PFSK-1 (cell line): ENCODE results near the gene DPPA2.

Source experiments
- FOXP2 ChIP-seq: optimal IDR thresholded peaks from 2 replicates; pipeline ENCODE3; 2011; ENCODE audit warnings: borderline replicate concordance, control low read depth, inconsistent platforms; ENCODE audit not compliant: insufficient read depth; ENCODE audit errors: extremely low read length, extremely low read depth
- POLR2AphosphoS5 ChIP-seq: IDR thresholded peaks from 2 replicates; pipeline ENCODE4 v1.6.1; 2012; ENCODE audit warnings: low read depth, mild to moderate bottlenecking, control low read depth, low read length, moderate library complexity
- SIN3A ChIP-seq: IDR thresholded peaks from 2 replicates; pipeline ENCODE4 v1.6.1; 2012; ENCODE audit warnings: mild to moderate bottlenecking, low read length, moderate library complexity, borderline replicate concordance; ENCODE audit not compliant: insufficient read depth
- TAF1 ChIP-seq: IDR thresholded peaks from 2 replicates; pipeline ENCODE4 v1.6.1; 2012; ENCODE audit warnings: low read length, control low read depth, borderline replicate concordance; ENCODE audit not compliant: insufficient read depth
- TF ChIP-seq, protein P1 (sequence below), 2 experiments: IDR thresholded peaks; 2 replicates each; pipeline versions ENCODE4 v1.6.1 to v1.8.0; 2011 to 2012; ENCODE audit warnings: low read depth in 2 of 2, low read length in 2 of 2, control low read depth in 1 of 2, inconsistent platforms in 1 of 2, mild to moderate bottlenecking in 1 of 2, moderate library complexity in 1 of 2; ENCODE audit not compliant: insufficient read depth in 1 of 2

Gene DPPA2

DNA sequence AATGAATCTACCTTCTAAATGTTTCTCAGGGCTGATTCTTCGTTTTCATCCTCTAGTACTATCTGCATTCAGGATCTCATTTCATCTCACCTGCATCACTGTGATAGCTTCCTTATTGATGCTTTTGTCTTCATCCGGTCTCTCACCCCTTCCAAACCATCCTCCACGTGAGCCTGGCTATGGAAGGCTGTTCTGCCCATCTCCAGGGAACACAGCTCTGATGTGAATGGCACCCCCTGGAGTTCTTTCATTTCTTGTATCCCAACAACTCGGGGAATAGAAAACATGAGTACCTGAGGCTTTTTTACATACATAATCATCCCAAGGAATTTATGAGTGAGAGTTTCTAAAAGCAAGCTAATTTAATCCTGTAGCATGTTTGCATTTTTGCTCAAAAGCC lies 29.8 kb upstream of the DPPA2 start:
- TF ChIP-seq, protein P1, sequence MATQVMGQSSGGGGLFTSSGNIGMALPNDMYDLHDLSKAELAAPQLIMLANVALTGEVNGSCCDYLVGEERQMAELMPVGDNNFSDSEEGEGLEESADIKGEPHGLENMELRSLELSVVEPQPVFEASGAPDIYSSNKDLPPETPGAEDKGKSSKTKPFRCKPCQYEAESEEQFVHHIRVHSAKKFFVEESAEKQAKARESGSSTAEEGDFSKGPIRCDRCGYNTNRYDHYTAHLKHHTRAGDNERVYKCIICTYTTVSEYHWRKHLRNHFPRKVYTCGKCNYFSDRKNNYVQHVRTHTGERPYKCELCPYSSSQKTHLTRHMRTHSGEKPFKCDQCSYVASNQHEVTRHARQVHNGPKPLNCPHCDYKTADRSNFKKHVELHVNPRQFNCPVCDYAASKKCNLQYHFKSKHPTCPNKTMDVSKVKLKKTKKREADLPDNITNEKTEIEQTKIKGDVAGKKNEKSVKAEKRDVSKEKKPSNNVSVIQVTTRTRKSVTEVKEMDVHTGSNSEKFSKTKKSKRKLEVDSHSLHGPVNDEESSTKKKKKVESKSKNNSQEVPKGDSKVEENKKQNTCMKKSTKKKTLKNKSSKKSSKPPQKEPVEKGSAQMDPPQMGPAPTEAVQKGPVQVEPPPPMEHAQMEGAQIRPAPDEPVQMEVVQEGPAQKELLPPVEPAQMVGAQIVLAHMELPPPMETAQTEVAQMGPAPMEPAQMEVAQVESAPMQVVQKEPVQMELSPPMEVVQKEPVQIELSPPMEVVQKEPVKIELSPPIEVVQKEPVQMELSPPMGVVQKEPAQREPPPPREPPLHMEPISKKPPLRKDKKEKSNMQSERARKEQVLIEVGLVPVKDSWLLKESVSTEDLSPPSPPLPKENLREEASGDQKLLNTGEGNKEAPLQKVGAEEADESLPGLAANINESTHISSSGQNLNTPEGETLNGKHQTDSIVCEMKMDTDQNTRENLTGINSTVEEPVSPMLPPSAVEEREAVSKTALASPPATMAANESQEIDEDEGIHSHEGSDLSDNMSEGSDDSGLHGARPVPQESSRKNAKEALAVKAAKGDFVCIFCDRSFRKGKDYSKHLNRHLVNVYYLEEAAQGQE (IDR thresholded peaks at IDR 0.05; ENCODE audit: insufficient read depth in 1 of 2, low read depth in 2 of 2, low read length in 2 of 2), result no peak
- TF ChIP-seq SIN3A (no peak), FOXP2 (no peak), TAF1 (no peak), POLR2AphosphoS5 (no peak)

DNA sequence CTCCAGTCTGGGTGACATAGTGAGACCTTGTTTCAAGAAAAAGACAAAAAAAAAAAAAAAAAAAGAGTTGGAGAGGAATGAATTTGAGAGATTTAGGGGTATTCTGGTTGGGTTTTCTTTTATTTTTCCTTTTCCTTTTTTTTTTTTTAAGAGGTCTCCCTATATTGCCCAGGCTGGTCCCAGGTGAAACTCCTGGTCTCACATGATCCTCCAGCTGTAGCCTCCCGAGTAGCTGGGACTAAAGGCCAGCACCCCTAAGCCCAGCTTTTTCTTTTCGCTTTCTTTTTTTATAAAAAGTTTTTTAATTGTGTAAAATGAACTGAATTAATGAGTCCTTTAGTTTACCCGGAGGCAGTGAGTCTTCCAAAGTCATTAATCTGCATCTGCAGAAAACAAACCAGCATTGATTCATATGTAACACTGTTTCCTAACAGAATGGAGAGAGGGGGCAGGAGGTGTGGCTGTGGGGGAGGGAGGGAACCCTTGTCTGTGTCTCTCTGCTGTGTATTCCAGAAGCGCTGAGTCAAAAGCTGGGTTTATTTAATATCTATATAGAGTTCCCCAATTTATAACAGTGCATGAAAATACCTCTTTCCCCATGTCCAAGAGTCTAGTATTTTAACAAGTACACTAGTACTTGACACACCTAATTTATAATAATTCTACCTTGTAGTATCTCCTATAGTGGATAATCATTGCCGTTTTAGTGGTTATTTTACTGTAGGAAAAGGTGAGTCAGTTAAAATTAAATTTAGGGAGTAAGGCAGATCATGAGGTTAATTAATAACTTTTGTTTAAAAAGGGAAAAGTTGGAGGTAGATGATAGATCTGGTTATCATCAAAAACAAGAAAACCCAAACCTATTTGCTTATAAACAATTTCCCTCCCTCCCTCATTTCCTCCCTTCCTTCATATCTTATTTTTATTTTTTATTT lies 23.7 kb upstream of the DPPA2 start:
- TF ChIP-seq FOXP2, result no peak
- TF ChIP-seq POLR2AphosphoS5, result no peak
- no peak for TF ChIP-seq TAF1
- TF ChIP-seq, protein P1 (IDR thresholded peaks at IDR 0.05; ENCODE audit: insufficient read depth in 1 of 2, low read depth in 2 of 2, low read length in 2 of 2), result no peak
- TF ChIP-seq SIN3A, result no peak

DNA sequence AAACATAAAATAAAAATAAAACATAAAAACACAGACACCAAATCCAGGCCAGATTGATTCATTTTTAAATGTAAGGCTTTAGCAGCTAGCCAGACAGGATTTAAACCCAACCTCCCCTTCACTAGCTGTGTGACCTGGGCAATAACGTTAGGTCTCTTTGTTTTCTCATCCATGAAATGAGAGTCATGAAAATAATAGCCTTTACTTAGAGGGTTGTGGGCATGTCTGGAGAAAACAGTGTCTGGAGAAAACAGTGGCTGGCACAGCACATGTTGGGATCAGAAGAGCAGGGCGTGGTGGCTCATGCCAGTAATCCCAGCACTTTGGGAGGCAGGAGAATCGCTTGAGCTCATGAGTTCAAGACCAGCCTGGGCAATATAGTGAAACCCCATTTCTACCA lies 22.9 kb upstream of the DPPA2 start:
- no peak for TF ChIP-seq SIN3A
- no peak for TF ChIP-seq TAF1
- TF ChIP-seq, protein P1 (IDR thresholded peaks at IDR 0.05; ENCODE audit: insufficient read depth in 1 of 2, low read depth in 2 of 2, low read length in 2 of 2), result no peak
- TF ChIP-seq FOXP2, result no peak
- no peak for TF ChIP-seq POLR2AphosphoS5

DNA sequence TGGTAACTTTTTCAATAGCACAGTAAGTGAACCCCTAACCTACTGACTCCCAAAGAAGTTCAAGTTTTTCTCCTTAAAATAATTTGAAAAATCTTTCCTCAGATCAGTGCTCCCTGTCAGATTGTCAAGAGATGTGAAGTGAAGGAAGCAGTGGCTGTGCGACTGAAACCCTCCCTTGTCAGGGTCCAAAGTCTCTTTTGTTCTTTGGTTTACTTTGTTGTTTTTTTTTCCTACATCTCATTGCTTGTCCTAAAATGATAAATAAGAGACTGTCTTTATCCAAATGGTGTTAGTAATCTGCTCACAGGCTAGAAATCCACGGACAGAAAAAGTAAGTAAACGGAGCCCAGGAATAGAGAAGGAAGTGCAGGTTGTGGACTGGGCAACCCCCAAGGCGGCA lies 22.0 kb upstream of the DPPA2 start:
- TF ChIP-seq FOXP2, result no peak
- TF ChIP-seq TAF1, result no peak

DNA sequence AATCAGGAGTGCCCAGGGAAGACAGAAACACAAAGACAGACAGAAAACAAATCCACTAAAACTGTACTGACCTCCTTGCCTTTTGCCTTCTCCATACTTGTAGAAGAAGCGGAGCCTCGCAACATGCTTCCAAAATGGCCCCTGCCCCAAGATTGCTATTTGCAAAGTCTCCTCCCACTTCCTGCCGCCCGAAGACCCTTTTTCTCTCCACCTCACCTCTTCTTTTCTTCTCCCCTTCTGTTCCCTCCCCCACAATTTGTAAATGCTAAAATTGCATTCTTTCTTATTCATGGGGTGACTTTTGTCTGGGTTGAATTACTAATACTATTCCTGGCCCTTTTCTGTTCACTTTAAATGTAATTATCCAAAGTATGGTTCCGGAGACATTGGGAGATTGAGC lies 21.1 kb upstream of the DPPA2 start, which contains the start of gene DPPA4:
Gene DPPA4, minus strand, starts transcription at position 154 of the 400 bp plus-strand sequence. Its CDS starts 29 bp downstream, at position 125.
- no peak for TF ChIP-seq TAF1

DNA sequence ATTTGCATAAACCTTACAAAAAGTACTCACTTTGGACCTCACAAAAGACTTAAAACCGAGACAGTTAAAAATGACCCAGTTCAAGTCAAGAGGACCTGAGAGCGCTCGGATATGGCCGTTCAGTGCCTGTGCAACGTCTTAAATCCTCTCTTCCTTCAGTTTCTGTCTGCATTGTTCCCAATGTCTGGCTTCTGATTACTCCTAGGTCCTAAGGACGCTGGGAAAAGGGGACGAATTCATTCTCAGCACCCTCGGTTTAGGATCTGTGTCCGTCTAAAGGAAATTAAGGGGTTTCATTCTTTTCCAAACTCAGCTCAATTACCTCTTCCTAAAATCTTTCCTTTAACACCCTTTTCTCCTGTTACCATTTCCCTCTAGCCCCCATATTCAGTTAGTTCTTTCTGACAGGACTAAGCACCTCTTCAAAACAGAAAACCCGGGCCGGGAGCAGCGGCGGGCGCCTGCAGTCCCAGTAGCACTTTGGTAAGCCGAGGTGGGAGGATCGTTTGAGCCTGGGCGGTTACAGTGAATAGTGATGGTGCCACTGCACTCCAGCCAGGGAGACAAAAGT lies 20.1 kb upstream of the DPPA2 start:
- TF ChIP-seq, protein P1 (IDR thresholded peaks at IDR 0.05; ENCODE audit: insufficient read depth in 1 of 2, low read depth in 2 of 2, low read length in 2 of 2), result no peak
- no peak for TF ChIP-seq TAF1
- TF ChIP-seq POLR2AphosphoS5, result no peak
- no peak for TF ChIP-seq SIN3A
- no peak for TF ChIP-seq FOXP2
